Endometrium (tissue), 2 donors: ENCODE measurements around the gene SENP6.
"Not testable (repeated sequence)": the region's sequence is repeated elsewhere in the genome, so short reads cannot be mapped to it uniquely, and the experiment has no call there.

Experiments
- FAIRE-seq: peaks from 2 replicates; lab custom pipeline; 2012; peaks lifted over from hg19 to GRCh38; lab: Jason Lieb, UNC
- donor health status: control.
- donor health status: control.

Gene SENP6, protein sequence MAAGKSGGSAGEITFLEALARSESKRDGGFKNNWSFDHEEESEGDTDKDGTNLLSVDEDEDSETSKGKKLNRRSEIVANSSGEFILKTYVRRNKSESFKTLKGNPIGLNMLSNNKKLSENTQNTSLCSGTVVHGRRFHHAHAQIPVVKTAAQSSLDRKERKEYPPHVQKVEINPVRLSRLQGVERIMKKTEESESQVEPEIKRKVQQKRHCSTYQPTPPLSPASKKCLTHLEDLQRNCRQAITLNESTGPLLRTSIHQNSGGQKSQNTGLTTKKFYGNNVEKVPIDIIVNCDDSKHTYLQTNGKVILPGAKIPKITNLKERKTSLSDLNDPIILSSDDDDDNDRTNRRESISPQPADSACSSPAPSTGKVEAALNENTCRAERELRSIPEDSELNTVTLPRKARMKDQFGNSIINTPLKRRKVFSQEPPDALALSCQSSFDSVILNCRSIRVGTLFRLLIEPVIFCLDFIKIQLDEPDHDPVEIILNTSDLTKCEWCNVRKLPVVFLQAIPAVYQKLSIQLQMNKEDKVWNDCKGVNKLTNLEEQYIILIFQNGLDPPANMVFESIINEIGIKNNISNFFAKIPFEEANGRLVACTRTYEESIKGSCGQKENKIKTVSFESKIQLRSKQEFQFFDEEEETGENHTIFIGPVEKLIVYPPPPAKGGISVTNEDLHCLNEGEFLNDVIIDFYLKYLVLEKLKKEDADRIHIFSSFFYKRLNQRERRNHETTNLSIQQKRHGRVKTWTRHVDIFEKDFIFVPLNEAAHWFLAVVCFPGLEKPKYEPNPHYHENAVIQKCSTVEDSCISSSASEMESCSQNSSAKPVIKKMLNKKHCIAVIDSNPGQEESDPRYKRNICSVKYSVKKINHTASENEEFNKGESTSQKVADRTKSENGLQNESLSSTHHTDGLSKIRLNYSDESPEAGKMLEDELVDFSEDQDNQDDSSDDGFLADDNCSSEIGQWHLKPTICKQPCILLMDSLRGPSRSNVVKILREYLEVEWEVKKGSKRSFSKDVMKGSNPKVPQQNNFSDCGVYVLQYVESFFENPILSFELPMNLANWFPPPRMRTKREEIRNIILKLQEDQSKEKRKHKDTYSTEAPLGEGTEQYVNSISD

DNA sequence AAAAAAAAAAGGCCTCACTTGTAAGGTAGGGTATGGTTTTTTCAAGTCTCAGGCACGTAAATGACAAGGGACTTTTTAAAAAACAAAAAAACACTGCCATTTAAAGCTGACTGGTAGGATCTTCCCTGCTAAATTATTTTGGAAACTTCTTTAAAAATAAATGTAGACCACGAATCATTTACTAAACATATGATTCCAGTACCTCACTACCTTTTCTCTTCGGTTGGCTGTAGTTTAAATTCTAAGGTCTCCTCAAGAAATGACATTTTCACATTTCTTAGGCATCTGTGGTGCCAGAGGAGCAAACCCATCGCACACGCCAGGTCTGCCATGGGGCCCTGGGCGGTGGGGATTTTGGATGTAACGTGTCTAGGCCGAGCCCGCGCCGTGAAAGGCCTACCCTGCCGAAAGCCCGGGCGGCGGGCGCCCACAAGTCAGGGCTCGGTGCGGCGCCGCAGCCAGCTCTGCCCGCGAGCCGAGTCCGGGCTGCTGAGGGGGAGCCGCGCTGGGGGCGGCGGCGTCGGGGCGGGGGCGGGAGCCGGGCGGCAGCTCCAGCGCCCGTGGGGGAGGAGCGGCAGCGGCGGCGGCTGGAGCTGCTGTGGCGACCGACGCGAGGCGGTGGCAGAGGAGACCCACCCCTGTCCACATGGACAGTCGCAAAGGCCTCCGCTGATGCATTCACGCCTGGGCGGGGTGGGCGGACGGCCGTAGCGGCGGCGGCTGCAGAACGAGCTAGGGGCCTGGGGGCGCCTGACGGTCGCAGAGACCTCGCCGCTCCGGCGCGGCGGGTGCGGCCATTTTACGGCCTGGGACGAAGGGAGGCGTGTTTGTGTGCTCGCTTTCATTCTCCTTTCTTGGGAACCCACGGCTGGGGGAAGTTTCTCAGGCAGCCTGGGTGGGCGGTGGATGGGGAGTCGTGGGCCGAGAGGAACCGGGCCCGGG is at the start of gene SENP6:
TSS of gene SENP6 (plus strand) at position 577 of the 942 bp plus-strand sequence. CDS start 645 bp downstream, outside the sequence.
- FAIRE-seq, result no peak

DNA sequence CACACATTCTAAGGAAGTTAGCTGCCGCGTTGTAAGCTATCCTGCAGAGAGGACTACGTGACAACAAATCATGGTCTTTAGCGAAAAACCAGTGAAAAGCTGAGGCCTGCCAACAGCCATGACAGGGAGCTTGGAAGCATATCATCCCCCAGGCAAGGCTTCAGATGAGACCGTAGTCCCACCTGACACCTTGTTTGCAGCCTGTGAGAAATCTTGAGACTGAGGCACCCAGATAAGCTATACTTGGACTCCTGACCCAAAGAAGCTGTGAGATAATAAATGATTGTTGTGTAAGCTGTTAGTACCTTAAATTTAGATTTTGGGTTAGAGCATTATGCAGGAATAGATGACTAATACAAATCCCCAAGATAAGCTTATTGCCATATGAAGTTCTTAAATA is 45.4 kb upstream of the SENP6 start:
- FAIRE-seq, result no peak

DNA sequence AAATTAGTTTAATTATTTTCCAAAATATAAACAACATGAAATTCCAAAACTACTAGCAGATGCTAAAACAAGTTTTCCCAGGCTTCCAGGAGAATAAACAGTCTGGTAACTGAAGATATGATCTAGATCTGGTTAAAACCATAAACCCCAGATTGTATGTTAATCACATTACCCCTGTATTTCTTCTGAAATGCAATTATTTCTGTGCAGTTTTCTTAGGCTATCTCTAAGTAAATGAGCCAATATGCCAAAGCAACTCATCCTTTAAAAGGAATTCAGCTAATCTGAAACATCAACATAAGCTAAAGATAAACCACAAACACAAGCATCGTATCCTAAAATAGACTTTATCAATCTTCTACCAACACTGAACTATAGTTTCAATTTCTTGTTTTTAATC is 44.6 kb upstream of the SENP6 start:
- FAIRE-seq, result peak; percentile 85

DNA sequence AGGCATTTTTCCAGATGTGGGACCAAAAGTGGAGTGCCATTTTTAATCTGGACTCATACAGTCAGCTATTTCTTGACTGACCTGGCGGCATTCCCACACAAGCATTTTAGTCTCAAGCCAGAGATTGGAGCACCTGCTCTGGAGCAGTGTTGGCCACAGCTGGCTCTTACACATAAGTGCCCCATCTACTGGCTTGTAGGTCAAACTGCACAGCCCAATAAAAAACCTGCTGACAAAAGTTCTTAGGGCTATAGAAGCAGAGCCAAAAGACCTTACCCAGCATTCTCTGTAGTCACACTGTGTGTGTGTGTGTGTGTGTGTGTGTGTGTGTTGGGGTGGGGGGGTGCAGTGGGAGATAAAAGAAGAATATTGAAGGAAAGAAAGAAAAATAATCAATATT is 38.6 kb upstream of the SENP6 start:
- no peak for FAIRE-seq

DNA sequence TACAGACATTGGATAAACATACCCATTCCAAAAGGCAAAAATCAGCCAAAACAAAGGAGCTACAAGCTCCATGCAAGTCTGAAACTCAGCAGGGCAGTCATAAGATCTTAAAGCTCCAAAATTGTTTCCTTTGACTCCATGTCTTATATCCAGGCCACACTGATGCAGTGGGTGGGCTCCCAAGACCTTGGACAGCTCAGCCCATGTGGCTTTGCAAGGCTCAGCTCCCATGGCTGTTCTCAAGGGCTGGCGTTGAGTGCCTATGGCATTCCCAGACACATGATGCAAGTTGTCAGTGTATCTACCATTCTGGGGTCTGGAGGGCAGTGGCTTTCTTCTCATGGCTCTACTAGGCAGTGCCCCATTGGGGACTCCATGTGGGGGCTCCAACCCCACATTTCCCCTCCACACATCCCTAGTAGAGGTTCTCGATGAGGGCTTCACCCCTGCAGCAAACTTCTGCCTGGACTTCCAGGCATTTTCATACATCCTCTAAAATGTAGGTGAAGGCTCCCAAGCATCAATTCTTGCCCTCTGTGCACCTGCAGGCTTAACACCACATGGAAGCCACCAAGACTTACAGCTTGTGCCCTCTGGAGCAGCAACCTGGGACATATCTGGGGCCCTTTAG is 35.4 kb upstream of the SENP6 start:
- FAIRE-seq, result no peak

DNA sequence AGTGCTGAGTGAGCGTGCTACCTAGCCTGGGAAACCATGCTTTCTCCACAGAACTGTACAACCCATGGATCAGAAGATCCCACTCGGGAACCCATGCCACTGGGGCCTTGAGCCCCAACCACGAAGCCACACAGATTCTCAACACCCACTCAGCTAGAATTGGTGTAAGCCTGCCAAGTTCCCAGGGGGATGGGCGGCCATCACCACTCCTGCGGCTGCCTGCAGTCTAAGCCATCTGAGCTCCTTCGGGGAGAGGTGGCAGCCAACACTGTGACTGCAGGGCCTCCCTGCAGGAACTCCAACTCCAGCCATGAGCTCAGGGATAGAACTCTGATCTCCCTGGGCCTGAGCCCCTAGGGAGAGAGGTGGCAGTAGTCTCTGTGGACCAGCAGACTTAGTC is 33.6 kb upstream of the SENP6 start:
- FAIRE-seq, result no peak

DNA sequence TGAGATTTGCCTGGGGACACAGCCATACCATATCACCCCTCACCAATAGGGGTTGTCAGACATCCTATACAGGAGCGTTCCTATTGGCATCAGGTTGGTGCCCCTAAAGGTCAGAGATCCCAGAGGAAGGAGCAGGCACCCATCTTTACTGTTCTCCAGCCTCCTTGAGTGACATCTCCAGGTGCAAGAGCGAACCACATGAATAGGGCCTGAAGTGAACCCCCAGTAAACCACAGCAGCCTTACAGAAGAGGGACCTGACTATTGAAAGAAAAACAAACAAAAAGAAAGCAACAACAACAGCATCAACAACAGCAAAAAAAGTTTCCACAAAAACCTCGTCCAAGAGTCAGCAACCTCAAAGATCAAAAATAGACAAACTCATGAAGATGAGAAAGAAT is 32.7 kb upstream of the SENP6 start:
- FAIRE-seq, result no peak

DNA sequence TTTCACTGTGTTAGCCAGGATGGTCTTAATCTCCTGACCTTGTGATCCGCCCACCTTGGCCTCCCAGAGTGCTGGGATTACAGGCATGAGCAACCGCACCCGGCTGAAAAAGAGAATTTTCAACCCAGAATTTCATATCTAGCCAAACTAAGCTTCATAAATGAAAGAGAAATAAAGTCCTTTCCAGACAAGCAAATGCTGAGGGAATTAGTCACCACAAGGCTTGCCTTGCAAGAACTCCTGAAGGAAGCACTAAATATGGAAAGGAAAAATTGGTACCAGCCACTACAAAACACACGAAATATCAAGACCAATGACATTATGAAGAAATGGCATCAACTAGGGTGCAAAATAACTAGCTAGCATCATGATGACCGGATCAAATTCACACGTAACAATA is 31.0 kb upstream of the SENP6 start:
- FAIRE-seq, result not testable (repeated sequence)

DNA sequence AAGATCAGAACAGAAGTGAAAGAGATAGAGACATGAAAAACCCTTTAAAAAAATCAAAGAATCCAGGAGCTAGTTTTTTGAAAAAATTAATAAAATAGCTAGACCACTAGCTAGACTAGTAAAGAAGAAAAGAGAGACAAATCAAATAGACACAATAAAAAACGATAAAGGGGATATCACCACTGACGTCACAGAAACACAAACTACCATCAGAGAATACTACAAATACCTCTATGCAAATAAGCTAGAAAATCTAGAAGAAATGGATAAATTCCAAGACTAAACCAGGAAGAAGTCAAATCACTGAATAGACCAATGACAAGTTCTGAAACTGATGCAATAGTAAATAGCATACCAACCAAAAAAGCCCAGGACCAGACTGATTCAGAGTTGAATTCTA is 29.6 kb upstream of the SENP6 start:
- no peak for FAIRE-seq

DNA sequence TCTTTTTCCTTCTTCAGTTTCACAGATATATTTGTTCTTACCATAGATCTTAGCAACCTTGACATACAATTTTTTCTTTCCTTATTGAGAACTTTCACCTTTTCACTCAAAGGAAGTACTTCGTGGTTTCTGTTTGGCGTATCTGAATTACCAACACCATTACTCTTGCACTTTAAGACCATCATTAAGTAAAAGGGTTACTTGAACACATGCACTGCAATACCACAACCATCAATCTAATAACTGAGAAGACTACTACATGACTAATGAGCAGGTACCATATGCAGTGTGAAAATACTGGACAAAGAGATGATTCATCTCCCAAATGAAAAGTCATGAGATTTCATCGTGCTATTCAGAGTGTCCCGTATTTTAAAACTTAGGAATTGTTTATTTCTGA is 21.7 kb upstream of the SENP6 start:
- FAIRE-seq, result no peak

DNA sequence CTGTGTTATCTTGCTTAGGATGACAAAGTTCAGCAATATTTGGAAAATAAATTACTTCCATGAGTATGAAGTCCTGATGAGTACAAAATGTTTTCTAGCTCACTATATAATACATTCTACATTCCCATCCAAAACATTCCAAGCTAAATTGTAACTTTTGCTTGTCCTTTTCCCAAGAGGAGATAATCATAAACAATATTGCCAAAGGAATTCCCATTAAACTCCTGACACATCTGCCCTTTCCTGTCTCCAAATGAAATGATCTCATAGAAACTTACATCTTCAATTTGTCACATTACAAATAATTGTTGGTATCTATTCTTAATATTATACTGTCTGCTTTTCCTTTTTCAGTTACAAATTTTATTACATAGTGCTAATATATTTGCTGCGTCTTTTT is 20.4 kb upstream of the SENP6 start:
- no peak for FAIRE-seq

DNA sequence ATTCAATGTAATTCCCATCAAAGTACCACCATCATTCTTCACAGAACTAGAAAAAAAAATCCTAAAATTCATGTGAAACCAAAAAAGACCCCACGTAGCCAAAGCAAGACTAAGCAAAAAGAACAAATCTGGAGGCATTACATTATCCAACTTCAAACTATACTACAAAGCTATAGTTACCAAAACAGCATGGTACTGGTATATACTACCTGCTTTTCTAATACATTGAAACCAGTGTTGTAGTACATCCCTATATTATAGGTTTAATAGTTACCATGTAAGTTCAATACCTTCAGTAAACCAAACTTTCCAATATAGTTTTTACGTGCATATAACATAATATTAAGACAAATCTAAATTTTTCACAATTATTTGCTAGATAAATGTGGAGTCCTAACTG is 17.1 kb upstream of the SENP6 start:
- FAIRE-seq, result not testable (repeated sequence)

DNA sequence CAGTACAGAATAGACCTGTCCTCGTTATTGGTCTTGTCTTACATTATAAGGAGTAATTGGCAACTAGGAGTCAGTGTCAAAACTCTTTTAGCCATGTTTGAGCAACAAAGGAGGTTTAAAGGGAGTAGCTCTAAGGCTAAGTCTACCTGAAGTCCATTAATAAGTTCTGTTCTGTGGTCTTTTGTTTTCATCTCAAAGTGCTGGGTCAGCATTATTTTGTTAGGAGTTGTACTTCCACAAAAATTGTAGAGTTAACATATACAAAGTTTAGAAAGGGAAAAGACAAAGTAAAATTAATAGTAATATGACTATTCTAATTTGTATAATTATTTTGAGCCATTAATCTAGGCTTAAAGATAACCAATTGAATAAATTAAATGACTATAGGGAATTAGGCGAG is 12.7 kb upstream of the SENP6 start:
- no peak for FAIRE-seq

DNA sequence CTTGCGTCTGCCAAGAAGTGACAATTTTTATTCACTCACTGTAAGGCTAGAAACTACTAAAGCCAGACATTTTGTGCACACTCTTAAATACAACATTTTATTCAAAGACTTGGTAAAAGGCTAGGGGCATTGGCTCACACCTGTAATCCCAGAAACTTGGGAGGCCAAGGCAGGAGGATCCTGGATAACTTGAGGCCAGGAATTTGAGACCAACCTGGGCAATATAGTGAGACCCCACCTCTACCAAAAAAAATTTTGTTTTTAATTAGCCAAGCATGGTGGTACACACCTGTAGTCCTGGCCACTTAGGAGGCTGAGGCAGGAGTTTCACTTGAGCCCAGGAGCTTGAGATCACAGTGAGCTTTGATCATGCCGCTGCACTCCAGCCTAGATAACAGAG is 11.3 kb upstream of the SENP6 start:
- FAIRE-seq, result no peak

DNA sequence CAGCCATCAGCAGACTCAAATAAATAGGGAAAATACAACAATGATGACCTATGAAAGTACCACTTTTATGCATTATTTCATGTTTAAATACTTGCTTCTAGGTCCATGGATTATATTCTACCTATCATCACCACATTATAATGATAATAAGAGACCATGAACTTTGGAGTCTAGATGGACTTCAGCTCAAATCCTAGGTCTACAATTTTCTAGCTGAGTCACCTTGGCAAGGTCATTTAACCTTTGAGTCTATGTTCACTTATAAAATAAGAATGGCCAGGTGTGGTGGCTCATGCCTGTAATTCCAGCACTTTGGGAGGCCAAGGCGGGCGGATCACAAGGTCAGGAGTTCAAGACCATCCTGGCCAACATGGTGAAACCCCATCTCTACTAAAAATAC is 5.3 kb upstream of the SENP6 start:
- not testable (repeated sequence) for FAIRE-seq

DNA sequence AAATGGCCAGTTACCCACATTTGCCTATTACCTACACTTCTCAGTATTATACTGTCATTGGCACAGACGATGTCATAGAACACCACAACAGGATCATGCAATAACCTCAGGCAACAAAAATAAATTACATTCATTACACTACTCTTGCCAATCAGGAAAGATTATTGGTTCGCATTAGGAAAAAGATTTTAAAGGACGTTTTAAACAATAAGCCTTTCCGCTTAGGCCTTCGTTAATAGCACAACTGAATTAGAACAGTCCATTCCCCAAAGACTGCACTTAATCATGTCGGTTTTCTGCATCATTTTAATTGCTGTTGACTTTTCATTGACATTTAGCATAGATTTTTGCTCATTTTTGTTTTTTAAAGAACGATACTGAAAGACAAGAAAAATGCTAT is 912 bp upstream of the SENP6 start:
- no peak for FAIRE-seq

DNA sequence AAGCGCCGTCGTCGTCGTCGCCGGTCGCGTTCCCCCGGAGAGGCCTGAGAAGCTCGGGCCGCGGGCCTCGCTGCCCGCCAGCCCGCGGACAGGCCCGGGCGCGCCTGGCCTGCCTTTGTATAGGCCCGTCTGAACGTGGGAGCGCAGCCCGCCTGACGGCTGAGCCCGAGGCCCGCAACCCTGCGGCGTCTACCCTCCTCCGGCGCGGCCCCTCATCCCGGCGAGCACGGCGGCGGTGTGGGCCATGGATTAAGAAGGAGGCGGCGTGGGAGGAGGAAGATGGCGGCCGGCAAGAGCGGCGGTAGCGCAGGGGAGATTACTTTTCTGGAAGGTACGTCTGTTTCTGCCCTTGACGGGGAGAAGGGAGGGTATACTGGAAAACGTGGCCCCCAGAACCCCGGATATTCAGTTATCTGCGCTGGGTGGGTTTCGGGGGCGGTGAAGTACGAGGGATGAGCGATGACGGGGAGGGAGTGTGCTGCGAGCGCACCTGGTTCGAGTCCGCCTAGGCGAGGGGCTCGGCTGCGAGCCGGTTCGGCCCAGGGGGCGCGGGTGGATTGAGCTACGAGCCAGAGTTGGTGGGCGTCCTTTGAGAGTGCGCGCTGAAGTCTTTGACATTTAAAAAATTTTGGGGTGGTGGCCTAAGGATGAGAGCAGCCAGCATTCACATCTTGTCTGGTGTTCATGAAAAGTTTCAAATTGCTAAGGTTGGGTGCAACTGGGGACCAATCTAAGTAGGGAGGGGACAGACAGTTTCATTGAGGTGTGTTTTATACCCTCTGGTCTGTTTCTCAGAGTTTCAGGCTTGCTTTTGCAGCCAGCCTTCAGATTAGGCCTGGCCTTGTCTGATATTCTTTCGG is 796 bp downstream of the SENP6 start:
- no peak for FAIRE-seq

DNA sequence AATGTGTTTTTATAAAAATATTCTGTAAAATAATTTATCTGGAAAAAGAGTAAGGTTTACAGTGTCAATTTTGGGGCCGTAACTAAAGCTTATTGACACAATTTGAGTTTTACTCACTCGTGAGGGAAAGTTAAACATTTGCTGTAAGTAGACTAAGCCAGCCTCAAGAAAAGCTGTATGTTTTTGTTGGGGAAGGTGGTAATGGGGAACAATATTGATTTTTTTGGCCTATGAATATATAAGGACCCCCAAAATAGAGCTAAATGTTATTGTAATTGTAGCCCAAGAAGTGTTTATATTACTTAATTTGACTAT is 1.4 kb downstream of the SENP6 start:
- FAIRE-seq, result no peak

DNA sequence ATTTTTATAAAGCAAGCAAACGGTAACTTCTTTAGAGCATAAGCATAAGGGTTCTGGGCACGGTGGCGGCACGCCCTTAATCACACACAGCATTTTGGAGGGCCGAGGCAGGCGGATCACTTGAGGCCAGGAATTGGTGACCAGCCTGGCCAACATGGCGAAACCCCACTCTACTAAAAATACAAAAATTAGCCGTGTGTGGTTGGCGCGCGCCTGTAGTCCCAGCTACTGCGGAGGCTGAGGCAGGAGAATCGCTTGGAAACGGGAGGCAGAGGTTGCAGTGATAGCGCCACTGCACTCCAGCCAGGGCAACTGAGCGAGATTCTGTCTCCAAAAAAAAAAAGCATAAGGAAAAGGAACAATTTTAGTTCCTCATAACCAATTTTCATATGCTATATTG is 2.6 kb downstream of the SENP6 start:
- no peak for FAIRE-seq

DNA sequence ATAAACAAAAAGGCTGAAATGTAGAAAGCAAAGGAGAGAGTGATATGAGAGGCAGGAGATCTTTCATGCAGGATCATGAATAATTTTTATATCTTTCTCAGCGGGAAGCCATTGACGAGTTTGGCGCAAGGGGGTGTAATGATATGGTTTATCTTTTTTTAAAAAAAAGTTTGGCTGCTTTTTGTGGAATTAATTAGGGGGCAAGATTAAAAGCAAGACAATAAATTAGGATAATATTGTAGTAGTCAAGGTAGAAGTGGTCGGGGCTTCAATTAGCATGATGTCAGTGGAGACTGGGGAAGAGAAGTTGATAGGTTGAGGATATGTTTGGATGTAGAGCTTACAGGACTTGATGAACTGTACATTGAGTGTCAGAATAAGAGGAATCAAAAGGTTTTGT is 4.0 kb downstream of the SENP6 start:
- no peak for FAIRE-seq

DNA sequence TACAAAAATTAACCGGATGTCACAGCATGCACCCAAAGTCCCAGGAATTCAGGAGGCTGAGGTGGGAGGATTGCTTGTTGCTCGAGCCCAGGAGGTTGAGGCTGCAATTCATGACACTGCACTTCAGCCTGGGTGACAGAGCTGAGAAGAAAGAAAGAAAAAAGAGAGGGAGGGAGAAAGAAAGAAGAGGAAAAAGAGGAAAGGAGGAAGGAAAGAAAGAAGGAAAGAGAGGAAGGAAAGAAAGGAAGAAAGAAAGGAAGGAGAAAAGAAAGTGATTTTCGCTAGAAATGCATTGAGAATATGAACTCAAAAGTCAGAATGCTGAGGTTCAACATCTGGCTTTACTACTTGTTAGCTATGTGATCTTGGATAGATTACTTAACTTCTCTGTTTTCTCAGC is 6.6 kb downstream of the SENP6 start:
- FAIRE-seq, result no peak
